ENCODE results near the gene NCOA6.

GRCh38 chr20:34859826-34860545 is 34.5 kb upstream of the NCOA6 start:
- TF ChIP-seq POLR2A (IDR thresholded peaks at IDR 0.05; ENCODE audit: low read depth, low read length): no peak
- no peak for TF ChIP-seq POLR2AphosphoS5 (IDR thresholded peaks at IDR 0.05; ENCODE audit: low read depth, low read length)
- no peak for TF ChIP-seq TAF1 (IDR thresholded peaks at IDR 0.05; ENCODE audit: borderline replicate concordance, low read depth, low read length)

All from GM12892 (cell line).